Measurements from ENCODE around the gene CCZ1B.
"Not testable (repeated sequence)": the region's sequence is repeated elsewhere in the genome, so short reads cannot be mapped to it uniquely, and the experiment has no call there.

Gene CCZ1B

GRCh38 chr7:6831018-6831725 is 5.1 kb upstream of the CCZ1B start:
- DNase-seq (ENCODE audit: low read depth in 2 of 2) = no peak

- not testable (repeated sequence) for DNase-seq (ENCODE audit: low read depth in 2 of 2)
Measured at GRCh38 chr7:6830026-6830425, 4.0 kb upstream of the CCZ1B start.

DNA sequence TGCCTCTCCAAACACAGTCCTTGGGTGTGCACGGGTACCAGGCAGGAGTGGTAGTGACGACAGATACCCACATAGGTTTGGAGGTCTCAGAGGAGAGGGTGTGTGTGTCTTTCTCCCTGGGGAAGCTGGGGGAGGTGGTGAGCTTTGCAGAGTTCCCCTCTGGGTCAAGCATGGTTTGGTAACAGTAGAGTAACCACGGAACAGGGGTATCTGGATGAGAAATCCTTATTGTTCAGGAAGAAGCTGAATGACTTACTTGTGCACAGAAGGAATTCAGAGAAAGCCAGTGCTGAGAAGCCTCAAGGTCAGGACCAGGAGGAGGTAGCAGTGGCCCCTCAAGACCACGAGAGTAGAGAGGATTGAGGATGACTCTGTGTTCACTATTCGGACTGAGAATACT is 3.5 kb upstream of the CCZ1B start:
- DNase-seq (ENCODE audit: low read depth in 2 of 2) = not testable (repeated sequence)

DNA sequence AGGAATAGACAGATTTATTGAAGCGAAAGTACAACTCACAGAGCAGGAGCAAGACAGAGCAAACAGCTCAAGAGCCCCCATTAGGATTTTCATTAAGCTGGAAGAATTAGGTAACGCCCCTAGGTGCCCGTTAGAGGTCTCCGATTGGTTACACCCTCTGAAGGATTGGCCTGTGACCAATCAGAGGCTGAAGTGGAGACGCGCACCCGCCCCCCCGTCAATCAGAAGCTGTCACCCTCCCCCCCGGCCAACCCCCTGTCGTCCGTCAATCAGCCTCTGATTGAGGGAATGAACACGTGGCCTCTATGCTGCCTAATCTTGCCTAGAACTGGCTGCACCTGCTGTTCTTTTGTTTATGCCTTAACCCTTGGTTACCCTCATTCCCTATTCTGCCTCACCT is 1.1 kb upstream of the CCZ1B start:
- not testable (repeated sequence) for DNase-seq (ENCODE audit: low read depth in 2 of 2)

GRCh38 chr7:6825236-6826125 is 594 bp downstream of the CCZ1B start:
- DNase-seq (ENCODE audit: low read depth in 2 of 2) = not testable (repeated sequence)

- DNase-seq (ENCODE audit: low read depth in 2 of 2) = not testable (repeated sequence)
Measured at GRCh38 chr7:6821622-6822021, 4.5 kb downstream of the CCZ1B start.

DNA sequence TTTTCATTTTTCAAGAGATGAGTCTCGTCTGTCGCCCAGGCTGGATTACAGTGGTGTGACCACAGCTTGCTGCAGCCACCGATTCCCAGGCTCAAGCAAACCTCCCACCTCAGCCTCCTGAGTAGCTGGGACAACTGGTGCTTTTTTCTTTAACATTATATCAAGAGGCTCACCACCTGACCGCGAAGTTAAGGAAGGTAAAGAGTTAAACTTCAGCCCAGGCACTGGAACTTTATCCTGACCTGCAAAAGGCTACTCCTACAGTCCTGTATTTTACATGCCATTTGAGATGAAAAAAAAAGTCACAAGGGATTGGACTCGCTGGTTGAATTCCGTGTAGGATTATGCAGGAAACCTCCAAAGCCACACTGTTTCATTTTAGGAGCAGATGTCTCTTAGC is 10.6 kb downstream of the CCZ1B start:
- DNase-seq (ENCODE audit: low read depth in 2 of 2) = not testable (repeated sequence)

GRCh38 chr7:6813011-6813410 is 13.1 kb downstream of the CCZ1B start:
- DNase-seq (ENCODE audit: low read depth in 2 of 2) = not testable (repeated sequence)

DNA sequence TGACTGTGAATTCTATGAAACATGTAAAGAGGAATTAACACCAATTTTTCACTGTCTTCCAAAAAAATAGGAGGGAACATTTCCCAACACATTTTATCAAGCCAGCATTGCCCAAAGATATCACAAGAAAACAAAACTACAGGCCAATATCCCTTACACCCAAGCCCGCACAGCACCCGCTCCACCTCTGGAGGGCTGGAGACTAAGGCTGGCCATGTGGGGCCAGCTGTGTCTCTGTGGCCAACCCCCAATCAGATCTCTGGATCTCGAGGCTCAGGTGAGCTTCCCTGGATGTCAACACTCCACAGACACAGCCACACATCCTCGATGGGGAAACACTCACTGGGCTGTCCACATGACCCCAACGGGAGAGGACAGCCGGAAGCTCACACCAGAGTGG is 18.1 kb downstream of the CCZ1B start:
- not testable (repeated sequence) for DNase-seq (ENCODE audit: low read depth in 2 of 2)

GRCh38 chr7:6807393-6807918 is 18.6 kb downstream of the CCZ1B start:
- not testable (repeated sequence) for DNase-seq (ENCODE audit: low read depth in 2 of 2)

DNA sequence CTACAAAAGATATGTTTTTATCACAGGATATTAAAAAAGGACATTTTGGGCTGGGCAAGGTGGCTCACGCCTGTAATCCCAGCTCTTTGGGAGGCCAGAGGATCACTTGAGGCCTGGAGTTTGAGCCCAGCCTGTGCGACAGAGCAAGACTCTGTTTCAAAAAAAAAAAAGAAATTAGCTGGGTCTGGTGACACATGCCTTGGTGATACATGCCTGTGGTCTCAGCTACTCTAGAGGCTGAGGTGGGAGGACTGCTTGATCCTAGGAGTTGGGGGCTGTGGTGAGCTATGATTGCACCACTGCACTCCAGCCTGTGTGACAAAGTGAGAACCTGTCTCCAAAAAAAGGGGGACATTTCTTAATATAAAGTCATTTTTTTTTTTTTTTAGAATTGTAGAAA is 25.7 kb downstream of the CCZ1B start:
- not testable (repeated sequence) for DNase-seq (ENCODE audit: low read depth in 2 of 2)

- DNase-seq (ENCODE audit: low read depth in 2 of 2) = not testable (repeated sequence)
Measured at GRCh38 chr7:6799887-6800286, 26.2 kb downstream of the CCZ1B start.

GRCh38 chr7:6798047-6798446 is 28.0 kb downstream of the CCZ1B start:
- not testable (repeated sequence) for DNase-seq (ENCODE audit: low read depth in 2 of 2)

GRCh38 chr7:6797218-6797617 is 28.9 kb downstream of the CCZ1B start:
- DNase-seq (ENCODE audit: low read depth in 2 of 2) = not testable (repeated sequence)

DNA sequence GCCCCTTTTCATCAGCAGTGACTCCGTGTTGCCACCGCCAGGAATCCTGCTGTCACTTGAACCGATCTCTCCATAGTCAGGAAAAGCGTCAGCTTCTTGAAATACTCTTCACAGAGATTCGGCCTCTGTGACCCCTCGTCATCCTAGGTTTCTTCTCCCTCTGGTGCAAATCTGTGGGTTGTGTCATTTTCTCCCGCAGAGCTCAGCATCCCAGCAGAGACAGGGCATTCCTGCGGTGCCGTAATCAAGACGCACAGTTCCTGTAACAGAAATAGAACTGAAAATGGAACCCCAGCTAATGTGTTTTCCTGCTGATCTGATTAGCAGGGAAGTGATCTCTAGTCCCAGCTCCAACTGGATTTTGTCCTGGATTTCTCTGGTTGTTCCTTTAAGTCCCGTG is 31.8 kb downstream of the CCZ1B start:
- DNase-seq (ENCODE audit: low read depth in 2 of 2) = not testable (repeated sequence)

GRCh38 chr7:6792113-6792872 is 33.8 kb downstream of the CCZ1B start:
- not testable (repeated sequence) for DNase-seq (ENCODE audit: low read depth in 2 of 2)

- not testable (repeated sequence) for DNase-seq (ENCODE audit: low read depth in 2 of 2)
Measured at GRCh38 chr7:6789353-6789752, 36.7 kb downstream of the CCZ1B start.

DNA sequence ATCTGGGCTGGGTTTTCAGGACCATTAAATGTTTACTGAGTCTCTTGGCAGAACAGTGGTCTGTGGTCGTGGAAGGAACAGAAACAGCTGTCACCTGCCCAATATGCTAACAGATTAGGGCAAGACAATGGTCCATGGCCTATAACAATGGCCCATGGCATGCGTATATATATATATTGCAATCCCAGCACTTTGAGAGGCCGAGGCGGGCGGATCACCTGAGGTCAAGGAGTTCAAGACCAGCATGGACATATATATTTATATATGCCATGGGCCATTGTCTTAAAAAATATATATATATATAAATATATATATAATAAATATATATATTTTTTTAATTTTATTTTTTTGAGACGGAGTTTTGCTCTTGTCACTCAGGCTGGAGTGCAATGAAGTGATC is 44.5 kb downstream of the CCZ1B start:
- not testable (repeated sequence) for DNase-seq (ENCODE audit: low read depth in 2 of 2)

- DNase-seq (ENCODE audit: low read depth in 2 of 2) = not testable (repeated sequence)
Measured at GRCh38 chr7:6761186-6761585, 64.9 kb downstream of the CCZ1B start.

- not testable (repeated sequence) for DNase-seq (ENCODE audit: low read depth in 2 of 2)
Measured at GRCh38 chr7:6753964-6754363, 72.1 kb downstream of the CCZ1B start, which contains the start of gene RSPH10B2. Gene RSPH10B2 (plus strand): TSS chr7:6754103. CDS start chr7:6757678, 3,575 bp downstream.

- not testable (repeated sequence) for DNase-seq (ENCODE audit: low read depth in 2 of 2)
Measured at GRCh38 chr7:6750173-6750572, 75.9 kb downstream of the CCZ1B start.

DNA sequence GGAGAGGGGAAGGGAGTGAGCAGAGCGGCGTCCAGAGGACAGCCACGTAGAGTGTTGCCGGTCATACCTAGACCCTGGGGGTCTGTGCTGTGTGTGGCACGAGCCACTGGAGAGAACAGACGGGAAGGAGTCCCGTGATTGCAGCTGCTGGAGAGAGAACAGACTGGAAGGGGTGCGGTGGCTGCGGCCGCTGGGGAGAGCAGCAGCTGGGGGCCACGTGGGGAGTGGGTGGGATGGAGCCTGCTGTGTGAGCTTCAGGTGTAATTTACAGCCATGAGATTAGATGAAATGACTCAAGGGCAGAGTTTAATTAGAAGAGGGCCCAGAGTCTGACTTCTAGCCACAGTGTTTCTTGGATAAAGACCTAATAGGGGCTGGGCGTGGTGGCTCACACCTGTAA is 76.7 kb downstream of the CCZ1B start:
- not testable (repeated sequence) for DNase-seq (ENCODE audit: low read depth in 2 of 2)
